SK-N-MC (cell line): Measurements from ENCODE around the gene KRT72.

Source experiments
- EZH2 ChIP-seq: fragments of 200-600 bp; sonication (generic); IDR thresholded peaks from one replicate; pipeline ENCODE4 v1.6.1; 2017; ENCODE audit warnings: antibody characterized with exemption
- POLR2AphosphoS5 ChIP-seq: IDR thresholded peaks from 2 replicates; pipeline ENCODE4 v1.6.1; 2012; ENCODE audit warnings: mild to moderate bottlenecking, low read depth, low read length, borderline replicate concordance

- no peak for TF ChIP-seq POLR2AphosphoS5
- no peak for TF ChIP-seq EZH2
Observed at GRCh38 chr12:52644078-52644415, 42.8 kb upstream of the KRT72 start.
